Measurements from ENCODE around the gene FANCL.

- TF ChIP-seq CTCF (IDR thresholded peaks at IDR 0.05) (no peak), EP300 (IDR thresholded peaks at IDR 0.05) (no peak), POLR2A (IDR thresholded peaks at IDR 0.05) (no peak), POLR2AphosphoS5 (IDR thresholded peaks at IDR 0.05) (no peak)
Observed at GRCh38 chr2:58110765-58111164, 130.4 kb downstream of the FANCL start.
